Bronchial epithelial cell (primary cell): ENCODE measurements around the gene MUC4. TPM values are rescaled to one million over a fixed set of nuclear protein-coding genes. Genes with fewer than 3 reads are reported as not detected.

Source experiments
- DNase-seq: peaks from one replicate; pipeline ENCODE4 v3.0.0-alpha.2; 2010; ENCODE audit warnings: low read depth
- FAIRE-seq: peaks from 2 replicates; lab custom pipeline; 2011; peaks lifted over from hg19 to GRCh38; lab: Jason Lieb, UNC
- H3K27me3 ChIP-seq: 2 replicates; pipeline ENCODE4 v1.5.1; 2011; ENCODE audit warnings: low read length; ENCODE audit not compliant: control insufficient read depth, insufficient read depth
- H3K36me3 ChIP-seq: 2 replicates; pipeline ENCODE4 v1.5.1; 2011; ENCODE audit warnings: low read length; ENCODE audit not compliant: control insufficient read depth, insufficient read depth
- H3K4me3 ChIP-seq: 2 replicates; pipeline ENCODE4 v1.5.1; 2011; ENCODE audit warnings: mild to moderate bottlenecking, low read depth, low read length, control low read depth
- CTCF ChIP-seq: IDR thresholded peaks from 2 replicates; pipeline ENCODE4 v1.5.1; 2011; ENCODE audit warnings: mild to moderate bottlenecking, moderate library complexity, low read length, control low read depth, inconsistent platforms; ENCODE audit not compliant: insufficient read depth, severe bottlenecking
- total RNA-seq: library from RNA; depleted of rRNA; stranded (reverse); fragments of >200 nt; gene quantifications from 2 replicates; pipeline ENCODE4 v1.2.1, GENCODE V29; 2014

MUC4 gene
- total RNA-seq, 1 donor from 2014 or later, result 0.26 TPM

GRCh38 chr3:195762611-195763010, 49.1 kb downstream of the MUC4 start:
- DNase-seq, result no peak
- no peak overlapping the region for H3K4me3 ChIP-seq
- FAIRE-seq, result no peak
- H3K36me3 ChIP-seq, result no peaks in the 10 kb centered on the region
- peaks cover 5% of the 10 kb centered on the region for H3K27me3 ChIP-seq
- TF ChIP-seq CTCF, result no peak

GRCh38 chr3:195762249-195762585, 49.5 kb downstream of the MUC4 start:
- TF ChIP-seq CTCF, result no peak
- Histone ChIP-seq H3K36me3 (no peaks in the 10 kb centered on the region), H3K4me3 (no peak overlapping the region), H3K27me3 (peaks cover 7% of the 10 kb centered on the region)
- FAIRE-seq (no peak), DNase-seq (no peak)

- FAIRE-seq (no peak), DNase-seq (no peak)
- H3K27me3 ChIP-seq, result peaks cover 7% of the 10 kb centered on the region
- no peaks in the 10 kb centered on the region for H3K36me3 ChIP-seq
- no peak overlapping the region for H3K4me3 ChIP-seq
- no peak for TF ChIP-seq CTCF
Measured at GRCh38 chr3:195761567-195762248, 50.0 kb downstream of the MUC4 start.

- H3K36me3 ChIP-seq, result no peaks in the 10 kb centered on the region
- no peak for TF ChIP-seq CTCF
- DNase-seq (no peak), FAIRE-seq (no peak)
- peaks cover 7% of the 10 kb centered on the region for H3K27me3 ChIP-seq
- H3K4me3 ChIP-seq, result no peak overlapping the region
Measured at GRCh38 chr3:195761123-195761566, 50.6 kb downstream of the MUC4 start.

GRCh38 chr3:195760345-195761122, 51.2 kb downstream of the MUC4 start:
- no peak overlapping the region for H3K4me3 ChIP-seq
- DNase-seq (no peak), FAIRE-seq (peak; percentile 99)
- no peak for TF ChIP-seq CTCF
- no peaks in the 10 kb centered on the region for H3K36me3 ChIP-seq
- peaks cover 7% of the 10 kb centered on the region for H3K27me3 ChIP-seq
